B cell (primary cell): ENCODE measurements around the gene UGT1A5.

ENCODE experiments used
- EZH2 ChIP-seq: IDR thresholded peaks from 2 replicates; pipeline ENCODE4 v1.6.1; 2012; ENCODE audit warnings: borderline replicate concordance, low read depth, mild to moderate bottlenecking, moderate library complexity, low read length; ENCODE audit not compliant: insufficient read depth, poor library complexity, severe bottlenecking
- TF ChIP-seq, protein P1 (sequence below): fragments of 200-600 bp; IDR thresholded peaks from one replicate; pipeline ENCODE4 v1.8.0; 2022; ENCODE audit warnings: antibody characterized with exemption, mild to moderate bottlenecking

DNA sequence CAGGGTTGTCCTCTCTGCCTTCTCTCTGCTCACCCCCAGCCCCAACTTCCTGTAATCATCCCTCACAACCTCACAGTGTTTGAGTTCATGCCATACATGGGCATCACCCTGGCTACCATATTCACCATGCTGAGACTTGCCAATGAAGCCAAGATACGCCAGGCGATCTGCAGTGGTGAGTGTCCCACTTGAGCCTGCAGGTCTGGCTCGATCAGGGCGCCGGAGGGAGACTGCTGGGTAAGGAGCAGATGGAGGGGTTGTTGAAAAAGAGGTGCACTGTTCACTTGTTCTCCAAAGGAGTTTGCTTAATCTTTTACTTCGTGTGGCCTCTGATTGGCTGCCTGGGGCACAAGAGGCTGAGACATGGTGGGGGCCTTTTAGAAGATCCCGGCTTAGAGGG lies 80.0 kb downstream of the UGT1A5 start:
- TF ChIP-seq, protein P1, sequence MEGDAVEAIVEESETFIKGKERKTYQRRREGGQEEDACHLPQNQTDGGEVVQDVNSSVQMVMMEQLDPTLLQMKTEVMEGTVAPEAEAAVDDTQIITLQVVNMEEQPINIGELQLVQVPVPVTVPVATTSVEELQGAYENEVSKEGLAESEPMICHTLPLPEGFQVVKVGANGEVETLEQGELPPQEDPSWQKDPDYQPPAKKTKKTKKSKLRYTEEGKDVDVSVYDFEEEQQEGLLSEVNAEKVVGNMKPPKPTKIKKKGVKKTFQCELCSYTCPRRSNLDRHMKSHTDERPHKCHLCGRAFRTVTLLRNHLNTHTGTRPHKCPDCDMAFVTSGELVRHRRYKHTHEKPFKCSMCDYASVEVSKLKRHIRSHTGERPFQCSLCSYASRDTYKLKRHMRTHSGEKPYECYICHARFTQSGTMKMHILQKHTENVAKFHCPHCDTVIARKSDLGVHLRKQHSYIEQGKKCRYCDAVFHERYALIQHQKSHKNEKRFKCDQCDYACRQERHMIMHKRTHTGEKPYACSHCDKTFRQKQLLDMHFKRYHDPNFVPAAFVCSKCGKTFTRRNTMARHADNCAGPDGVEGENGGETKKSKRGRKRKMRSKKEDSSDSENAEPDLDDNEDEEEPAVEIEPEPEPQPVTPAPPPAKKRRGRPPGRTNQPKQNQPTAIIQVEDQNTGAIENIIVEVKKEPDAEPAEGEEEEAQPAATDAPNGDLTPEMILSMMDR, result no peak
- TF ChIP-seq EZH2, result no peak
